Left lung (tissue), 10 donors: ENCODE results near the gene PLEKHM2. TPM values are rescaled to one million over a fixed set of nuclear protein-coding genes. Genes with fewer than 3 reads are reported as not detected.
A peak's percentile ranks its signal among the peaks of the same experiment; 100 is the strongest.

ENCODE experiments used
- ATAC-seq: fragments of 200-7000 bp; cut with Tn5 transposase; one replicate; pipeline ENCODE4 v1.9.1; 2020; ENCODE audit warnings: moderate library complexity
- DNase-seq, 4 donors: peaks; one replicate each; pipeline ENCODE4 v3.0.0-alpha.2; 2013 to 2020
- H3K27ac ChIP-seq, 2 donors: fragments of 200-600 bp; sonication (generic) in 1 of 2; one replicate each; pipeline versions ENCODE4 v1.5.0 to v1.8.0; 2020 to 2021
- H3K27me3 ChIP-seq, 2 donors: fragments of 200-600 bp; sonication (generic) in 1 of 2; one replicate each; pipeline versions ENCODE4 v1.5.0 to v1.8.0; 2020 to 2021
- H3K36me3 ChIP-seq, 2 donors: fragments of 200-600 bp; sonication (generic) in 1 of 2; one replicate each; pipeline versions ENCODE4 v1.5.0 to v1.8.0; 2020 to 2021
- H3K4me1 ChIP-seq, 2 donors: fragments of 200-600 bp; one replicate each; pipeline ENCODE4 v1.8.0; 2021
- H3K4me3 ChIP-seq, 2 donors: fragments of 200-600 bp; sonication (generic) in 1 of 2; one replicate each; pipeline versions ENCODE4 v1.5.0 to v1.8.0; 2020 to 2021; ENCODE audit warnings: mild to moderate bottlenecking in 1 of 2
- H3K9me3 ChIP-seq, 2 donors: fragments of 200-600 bp; sonication (generic) in 1 of 2; one replicate each; pipeline versions ENCODE4 v1.5.0 to v1.8.0; 2020 to 2021
- intact Hi-C, 2 donors: fragments of 100-400 bp; cut with DNase I; formaldehyde crosslinking; loops; one replicate each; pipeline versions ENCODE4 v1.11.2 to v1.14.2; 2022
- polyA plus RNA-seq, 6 donors: library from polyadenylated mRNA; unstranded; fragments of 120-200 nt; gene quantifications; one replicate each; pipeline ENCODE4 v1.2.1, GENCODE V29; 2013; ENCODE audit not compliant: insufficient read length in 6 of 6
- total RNA-seq, 2 donors: library from RNA; stranded (reverse); fragmentation: NEBNext Ultra II Directional; extraction: Animal tissue kit (Norgen Biotek cat#: 25700); gene quantifications; one replicate each; pipeline ENCODE4 v1.2.1, GENCODE V29; 2021
- TF ChIP-seq, protein P1 (sequence below), 2 donors: fragments of 200-600 bp; sonication (generic) in 1 of 2; IDR thresholded peaks; one replicate each; pipeline versions ENCODE4 v1.5.0 to v1.8.0; 2021; ENCODE audit warnings: antibody characterized with exemption in 2 of 2
- donor health status: DM: no; HTN: yes; CAD: no.
- donor health status: DM: no; HTN: no; CAD: no.

The PLEKHM2 gene
- total and polyA plus RNA-seq, 8 donors: 51.5 to 86.8 (median 60.1) TPM

DNA sequence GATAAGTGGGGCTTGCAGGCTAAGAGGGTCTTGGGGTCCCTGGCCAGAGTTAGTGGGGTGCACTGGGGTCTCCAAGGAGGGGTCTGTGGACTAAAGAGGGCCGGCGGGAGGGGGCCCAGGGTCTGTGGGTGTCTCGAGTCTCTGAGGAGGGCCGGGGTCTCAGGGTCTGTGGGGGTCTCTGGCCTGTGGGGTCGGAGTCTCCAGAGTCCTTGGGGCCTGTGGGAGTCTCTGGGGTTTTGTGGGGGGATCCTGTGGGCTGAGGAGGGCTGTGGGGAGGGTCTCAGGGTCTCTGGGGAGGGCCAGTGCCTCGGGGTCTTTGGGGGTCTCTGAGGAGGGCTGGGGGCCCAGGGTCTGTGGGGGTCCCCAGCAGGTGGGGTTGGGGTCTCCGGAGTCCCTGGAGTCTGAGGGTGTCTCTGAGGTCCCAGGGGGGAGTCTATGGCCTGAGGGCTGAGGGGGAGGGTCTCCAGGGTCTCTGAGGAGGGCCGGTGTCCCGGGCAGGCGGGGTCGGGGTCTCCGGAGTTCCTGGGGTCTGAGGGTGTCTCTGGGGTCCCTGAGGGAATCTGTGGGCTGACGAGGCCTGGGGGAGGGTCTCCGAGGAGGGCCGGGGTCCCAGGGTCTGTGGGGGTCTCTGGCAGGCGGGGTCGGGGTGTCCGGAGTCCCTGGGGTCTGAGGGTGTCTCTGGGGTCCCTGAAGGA lies 628 bp upstream of the PLEKHM2 start:
- Histone ChIP-seq H3K27me3 (no peaks in the 10 kb centered on the region), H3K4me3 (peak overlapping the region; percentile 43 to 65), H3K27ac (peak overlapping the region; percentile 81 to 89), H3K4me1 (peaks cover 0 to 67% of the 10 kb centered on the region in 2 donors), H3K36me3 (no peaks in the 10 kb centered on the region), H3K9me3 (no peaks in the 10 kb centered on the region)
- no peak for ATAC-seq
- no peak for DNase-seq
- intact Hi-C loops: no loop called here
- TF ChIP-seq, protein P1, sequence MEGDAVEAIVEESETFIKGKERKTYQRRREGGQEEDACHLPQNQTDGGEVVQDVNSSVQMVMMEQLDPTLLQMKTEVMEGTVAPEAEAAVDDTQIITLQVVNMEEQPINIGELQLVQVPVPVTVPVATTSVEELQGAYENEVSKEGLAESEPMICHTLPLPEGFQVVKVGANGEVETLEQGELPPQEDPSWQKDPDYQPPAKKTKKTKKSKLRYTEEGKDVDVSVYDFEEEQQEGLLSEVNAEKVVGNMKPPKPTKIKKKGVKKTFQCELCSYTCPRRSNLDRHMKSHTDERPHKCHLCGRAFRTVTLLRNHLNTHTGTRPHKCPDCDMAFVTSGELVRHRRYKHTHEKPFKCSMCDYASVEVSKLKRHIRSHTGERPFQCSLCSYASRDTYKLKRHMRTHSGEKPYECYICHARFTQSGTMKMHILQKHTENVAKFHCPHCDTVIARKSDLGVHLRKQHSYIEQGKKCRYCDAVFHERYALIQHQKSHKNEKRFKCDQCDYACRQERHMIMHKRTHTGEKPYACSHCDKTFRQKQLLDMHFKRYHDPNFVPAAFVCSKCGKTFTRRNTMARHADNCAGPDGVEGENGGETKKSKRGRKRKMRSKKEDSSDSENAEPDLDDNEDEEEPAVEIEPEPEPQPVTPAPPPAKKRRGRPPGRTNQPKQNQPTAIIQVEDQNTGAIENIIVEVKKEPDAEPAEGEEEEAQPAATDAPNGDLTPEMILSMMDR (IDR thresholded peaks at IDR 0.05): no peak

DNA sequence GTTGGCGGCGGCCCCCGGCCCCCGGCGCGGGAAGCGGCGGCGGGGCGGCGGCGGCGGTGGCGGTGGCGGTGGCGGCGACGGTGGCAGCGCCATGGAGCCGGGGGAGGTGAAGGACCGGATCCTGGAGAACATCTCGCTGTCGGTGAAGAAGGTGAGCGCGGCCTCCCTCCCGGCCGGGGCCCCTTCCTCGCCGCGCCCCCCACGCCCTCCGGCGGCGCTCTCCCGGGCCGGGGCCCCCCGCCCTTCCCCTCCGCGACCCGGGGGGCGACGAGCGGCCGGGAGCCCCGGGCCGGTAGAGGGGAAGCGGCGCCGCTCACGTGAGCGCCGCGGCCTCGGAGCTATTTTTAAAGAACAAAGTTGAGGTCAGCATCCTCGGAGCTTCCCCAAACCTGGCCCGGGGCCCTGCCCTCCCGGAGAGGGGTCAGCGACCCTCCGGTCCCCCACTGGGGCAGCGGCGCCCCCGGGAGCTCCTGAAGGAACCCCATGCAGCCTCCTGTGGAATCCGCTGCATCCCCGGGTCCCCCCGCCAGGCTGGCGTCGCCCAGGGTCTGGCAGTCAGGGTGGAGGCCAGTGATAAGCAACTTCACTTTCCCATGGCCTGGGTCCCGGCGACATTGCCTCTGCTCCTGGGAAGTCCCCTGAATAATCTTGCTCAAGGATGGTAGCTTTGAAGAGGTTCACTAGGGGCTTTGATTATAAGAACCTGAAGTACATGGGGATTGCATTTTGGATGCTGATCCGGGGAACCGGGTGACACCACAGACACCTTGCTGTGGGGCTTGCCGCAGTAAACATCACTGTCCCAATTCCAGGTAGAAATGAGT lies 560 bp downstream of the PLEKHM2 start:
- intact Hi-C loops: no loop called here
- ATAC-seq (peak; percentile 42), DNase-seq (peak in 3 of 4 donors; percentile 52 to 87 (median 65))
- peak overlapping the region; percentile 65 to 76 for H3K4me3 ChIP-seq
- peaks cover 0 to 67% of the 10 kb centered on the region in 2 donors for H3K4me1 ChIP-seq
- H3K27me3 ChIP-seq: no peaks in the 10 kb centered on the region
- TF ChIP-seq, protein P1 (IDR thresholded peaks at IDR 0.05): peak; percentile 8 to 23
- H3K9me3 ChIP-seq: no peaks in the 10 kb centered on the region
- H3K27ac ChIP-seq: peak overlapping the region; percentile 81 to 85
- peaks cover 0 to 8% of the 10 kb centered on the region in 2 donors for H3K36me3 ChIP-seq

DNA sequence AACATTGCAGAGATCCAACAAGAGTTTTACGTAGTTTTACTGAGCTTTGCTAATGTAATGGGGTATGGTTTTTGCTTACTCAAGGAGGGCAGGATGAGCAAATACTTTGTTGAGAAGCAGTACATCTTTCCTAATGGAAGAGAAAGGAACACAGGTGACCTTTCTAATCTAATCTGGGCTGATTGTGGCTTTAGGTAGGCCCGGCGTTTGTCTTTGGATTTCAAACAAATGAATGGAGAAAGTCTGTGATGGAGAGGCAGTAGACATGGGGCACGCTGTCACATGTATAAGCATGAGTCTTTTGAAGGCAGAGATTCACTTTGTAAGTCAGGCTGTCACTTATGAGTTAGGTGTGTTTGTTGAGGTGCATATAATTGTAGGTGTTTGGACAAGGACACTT lies 1.7 kb downstream of the PLEKHM2 start:
- H3K9me3 ChIP-seq: no peaks in the 10 kb centered on the region
- H3K4me3 ChIP-seq: peak overlapping the region in 1 of 2 donors; percentile 65
- peak overlapping the region; percentile 81 to 85 for H3K27ac ChIP-seq
- no peak for ATAC-seq
- peaks cover 0 to 63% of the 10 kb centered on the region in 2 donors for H3K4me1 ChIP-seq
- intact Hi-C loops: no loop called here
- TF ChIP-seq, protein P1 (IDR thresholded peaks at IDR 0.05): no peak
- DNase-seq: no peak
- H3K27me3 ChIP-seq: no peaks in the 10 kb centered on the region
- H3K36me3 ChIP-seq: peaks cover 0 to 9% of the 10 kb centered on the region in 2 donors

DNA sequence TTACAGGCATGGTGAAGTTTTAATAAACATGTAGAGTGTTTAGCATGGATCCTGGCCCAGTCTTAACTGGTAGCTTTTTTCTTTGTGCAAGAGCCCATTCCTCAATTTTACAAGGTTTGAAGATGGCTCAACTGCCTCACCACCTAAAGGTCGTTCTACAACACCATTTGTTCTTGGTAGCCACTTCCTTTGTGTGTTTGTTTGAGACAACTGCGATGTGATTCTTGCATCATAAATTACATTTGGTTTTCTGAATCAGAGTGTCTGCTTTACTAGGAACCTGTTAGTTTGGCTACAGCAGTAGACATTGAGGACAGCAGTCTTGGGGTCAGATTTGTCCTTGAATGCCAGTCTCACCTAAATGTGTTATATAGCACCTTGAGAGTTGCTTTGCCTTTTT lies 3.3 kb downstream of the PLEKHM2 start:
- Histone ChIP-seq H3K4me3 (no peak overlapping the region), H3K27ac (no peak overlapping the region), H3K4me1 (peaks cover 0 to 66% of the 10 kb centered on the region in 2 donors), H3K27me3 (no peaks in the 10 kb centered on the region), H3K36me3 (peaks cover 0 to 14% of the 10 kb centered on the region in 2 donors), H3K9me3 (no peaks in the 10 kb centered on the region)
- intact Hi-C loops: no loop called here
- TF ChIP-seq, protein P1 (IDR thresholded peaks at IDR 0.05): no peak
- ATAC-seq (no peak), DNase-seq (no peak)

DNA sequence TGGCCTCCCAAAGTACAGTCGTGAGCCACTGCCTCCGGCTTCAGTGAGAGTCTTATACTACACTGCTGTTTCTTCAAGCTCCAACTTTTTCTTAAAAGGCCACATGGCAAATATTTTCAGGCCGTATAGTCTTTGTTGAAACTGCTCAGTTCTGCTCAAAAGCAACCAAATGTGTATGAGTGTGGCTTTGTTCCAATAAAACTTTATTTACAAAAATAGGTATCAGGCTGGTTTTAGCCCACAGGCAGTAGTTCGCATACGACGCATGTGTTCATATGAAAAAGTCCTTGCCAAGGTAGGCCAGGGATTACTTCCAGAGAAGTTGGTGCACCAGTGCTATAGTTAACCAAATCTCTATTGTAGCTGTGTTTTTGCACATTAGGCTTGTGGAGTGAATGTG lies 6.2 kb downstream of the PLEKHM2 start:
- Histone ChIP-seq H3K27me3 (no peaks in the 10 kb centered on the region), H3K4me1 (peaks cover 0 to 49% of the 10 kb centered on the region in 2 donors), H3K9me3 (no peaks in the 10 kb centered on the region), H3K36me3 (peaks cover 0 to 14% of the 10 kb centered on the region in 2 donors), H3K27ac (no peak overlapping the region), H3K4me3 (no peak overlapping the region)
- TF ChIP-seq, protein P1 (IDR thresholded peaks at IDR 0.05): no peak
- intact Hi-C loops: no loop called here
- ATAC-seq: no peak
- DNase-seq: no peak
